HL-60 (cell line): Measurements from ENCODE around the gene WNT5A.

ENCODE experiments used
- DNase-seq, 2 experiments: peaks; one replicate each; pipeline ENCODE4 v3.0.0-alpha.2; 2010 to 2020; ENCODE audit warnings: low read depth in 1 of 2, low spot score in 1 of 2
- H3K27ac ChIP-seq: fragments of 250-450 bp; sonication (Bioruptor Pico); replicated peaks from 2 replicates; pipeline ENCODE4 v1.5.1; 2020; ENCODE audit warnings: mild to moderate bottlenecking, moderate library complexity
- H3K27me3 ChIP-seq: fragments of 250-450 bp; sonication (Bioruptor Pico); 2 replicates; pipeline ENCODE4 v1.5.1; 2021; ENCODE audit warnings: mild to moderate bottlenecking, moderate library complexity; ENCODE audit not compliant: insufficient read depth, poor library complexity, severe bottlenecking
- H3K4me3 ChIP-seq: replicated peaks from 2 replicates; pipeline ENCODE4 v1.5.1; 2011; ENCODE audit warnings: mild to moderate bottlenecking, control low read depth, low read length; ENCODE audit not compliant: insufficient read depth
- GABPA ChIP-seq: IDR thresholded peaks from 2 replicates; pipeline ENCODE4 v1.6.1; 2012; ENCODE audit warnings: low read depth
- POLR2AphosphoS5 ChIP-seq: IDR thresholded peaks from 2 replicates; pipeline ENCODE4 v1.6.1; 2012; ENCODE audit warnings: low read depth
- SPI1 ChIP-seq: IDR thresholded peaks from 2 replicates; pipeline ENCODE4 v1.6.1; 2012; ENCODE audit warnings: low read depth, mild to moderate bottlenecking, borderline replicate concordance
- TF ChIP-seq, protein P1 (sequence below): IDR thresholded peaks from 2 replicates; pipeline ENCODE4 v1.6.1; 2012; ENCODE audit warnings: low read depth; ENCODE audit not compliant: insufficient replicate concordance
- TF ChIP-seq, protein P2 (sequence below): IDR thresholded peaks from one replicate; pipeline ENCODE4 v1.5.1; 2011; ENCODE audit warnings: low read length, control low read depth, inconsistent platforms; ENCODE audit not compliant: insufficient read depth

Gene WNT5A

DNA sequence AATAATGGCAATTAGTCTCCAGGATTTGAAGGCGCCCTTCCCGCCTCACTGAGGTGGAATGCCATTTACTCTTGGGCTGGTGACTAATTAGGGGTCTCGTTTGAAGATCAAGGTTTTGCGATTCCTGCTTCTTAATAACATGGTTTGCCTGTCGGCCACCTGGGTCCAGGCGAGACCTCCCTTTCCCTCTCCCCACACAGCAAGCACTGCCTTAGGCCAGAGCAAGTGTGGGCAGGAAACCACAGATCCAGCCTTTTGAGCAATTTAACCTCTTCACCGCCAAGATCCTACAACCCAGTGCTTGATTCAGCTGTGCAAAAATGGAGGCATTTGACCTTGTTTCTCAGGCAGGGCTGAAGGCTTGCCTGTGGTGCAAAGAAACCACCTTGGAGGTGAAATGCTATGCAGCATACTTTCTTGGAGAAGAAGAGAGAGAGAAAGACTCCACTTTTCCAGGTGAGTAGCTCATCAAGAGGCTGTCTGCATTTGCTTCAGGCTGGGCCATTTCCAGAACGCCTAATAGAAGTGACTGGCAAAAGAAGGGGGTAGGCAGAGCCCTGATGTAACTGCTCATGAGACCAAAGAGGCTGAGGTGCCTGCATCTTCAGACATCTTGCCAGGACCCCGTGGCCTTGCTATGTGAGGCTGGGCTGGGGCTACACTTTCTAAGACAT, 34.1 kb upstream of the WNT5A start:
- no peak for DNase-seq
- Histone ChIP-seq H3K27ac (no peak overlapping the region), H3K27me3 (no peaks in the 10 kb centered on the region), H3K4me3 (no peak overlapping the region)
- no peak for TF ChIP-seq GABPA
- TF ChIP-seq SPI1: no peak
- TF ChIP-seq POLR2AphosphoS5: no peak
- TF ChIP-seq, protein P1, sequence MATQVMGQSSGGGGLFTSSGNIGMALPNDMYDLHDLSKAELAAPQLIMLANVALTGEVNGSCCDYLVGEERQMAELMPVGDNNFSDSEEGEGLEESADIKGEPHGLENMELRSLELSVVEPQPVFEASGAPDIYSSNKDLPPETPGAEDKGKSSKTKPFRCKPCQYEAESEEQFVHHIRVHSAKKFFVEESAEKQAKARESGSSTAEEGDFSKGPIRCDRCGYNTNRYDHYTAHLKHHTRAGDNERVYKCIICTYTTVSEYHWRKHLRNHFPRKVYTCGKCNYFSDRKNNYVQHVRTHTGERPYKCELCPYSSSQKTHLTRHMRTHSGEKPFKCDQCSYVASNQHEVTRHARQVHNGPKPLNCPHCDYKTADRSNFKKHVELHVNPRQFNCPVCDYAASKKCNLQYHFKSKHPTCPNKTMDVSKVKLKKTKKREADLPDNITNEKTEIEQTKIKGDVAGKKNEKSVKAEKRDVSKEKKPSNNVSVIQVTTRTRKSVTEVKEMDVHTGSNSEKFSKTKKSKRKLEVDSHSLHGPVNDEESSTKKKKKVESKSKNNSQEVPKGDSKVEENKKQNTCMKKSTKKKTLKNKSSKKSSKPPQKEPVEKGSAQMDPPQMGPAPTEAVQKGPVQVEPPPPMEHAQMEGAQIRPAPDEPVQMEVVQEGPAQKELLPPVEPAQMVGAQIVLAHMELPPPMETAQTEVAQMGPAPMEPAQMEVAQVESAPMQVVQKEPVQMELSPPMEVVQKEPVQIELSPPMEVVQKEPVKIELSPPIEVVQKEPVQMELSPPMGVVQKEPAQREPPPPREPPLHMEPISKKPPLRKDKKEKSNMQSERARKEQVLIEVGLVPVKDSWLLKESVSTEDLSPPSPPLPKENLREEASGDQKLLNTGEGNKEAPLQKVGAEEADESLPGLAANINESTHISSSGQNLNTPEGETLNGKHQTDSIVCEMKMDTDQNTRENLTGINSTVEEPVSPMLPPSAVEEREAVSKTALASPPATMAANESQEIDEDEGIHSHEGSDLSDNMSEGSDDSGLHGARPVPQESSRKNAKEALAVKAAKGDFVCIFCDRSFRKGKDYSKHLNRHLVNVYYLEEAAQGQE: no peak
- TF ChIP-seq, protein P2, sequence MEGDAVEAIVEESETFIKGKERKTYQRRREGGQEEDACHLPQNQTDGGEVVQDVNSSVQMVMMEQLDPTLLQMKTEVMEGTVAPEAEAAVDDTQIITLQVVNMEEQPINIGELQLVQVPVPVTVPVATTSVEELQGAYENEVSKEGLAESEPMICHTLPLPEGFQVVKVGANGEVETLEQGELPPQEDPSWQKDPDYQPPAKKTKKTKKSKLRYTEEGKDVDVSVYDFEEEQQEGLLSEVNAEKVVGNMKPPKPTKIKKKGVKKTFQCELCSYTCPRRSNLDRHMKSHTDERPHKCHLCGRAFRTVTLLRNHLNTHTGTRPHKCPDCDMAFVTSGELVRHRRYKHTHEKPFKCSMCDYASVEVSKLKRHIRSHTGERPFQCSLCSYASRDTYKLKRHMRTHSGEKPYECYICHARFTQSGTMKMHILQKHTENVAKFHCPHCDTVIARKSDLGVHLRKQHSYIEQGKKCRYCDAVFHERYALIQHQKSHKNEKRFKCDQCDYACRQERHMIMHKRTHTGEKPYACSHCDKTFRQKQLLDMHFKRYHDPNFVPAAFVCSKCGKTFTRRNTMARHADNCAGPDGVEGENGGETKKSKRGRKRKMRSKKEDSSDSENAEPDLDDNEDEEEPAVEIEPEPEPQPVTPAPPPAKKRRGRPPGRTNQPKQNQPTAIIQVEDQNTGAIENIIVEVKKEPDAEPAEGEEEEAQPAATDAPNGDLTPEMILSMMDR: no peak

DNA sequence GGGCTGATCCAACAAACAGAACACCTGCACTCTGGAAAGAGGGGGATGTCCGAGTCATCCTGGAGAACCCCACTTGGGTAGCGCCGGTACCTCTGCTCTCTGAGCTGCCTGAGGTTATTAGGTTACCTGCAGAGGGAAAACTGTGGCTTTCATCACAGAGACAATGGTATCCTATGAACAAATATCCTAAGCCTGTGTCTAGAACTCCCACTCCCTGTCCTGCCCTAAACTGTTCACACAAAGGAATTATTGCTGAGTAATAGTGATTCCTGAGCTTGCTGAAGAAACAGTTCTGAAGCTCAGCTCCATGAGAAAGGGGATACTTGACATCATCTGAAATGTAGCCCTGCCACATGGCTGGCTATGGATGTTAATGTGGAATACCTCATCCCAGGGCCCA, 31.9 kb upstream of the WNT5A start:
- TF ChIP-seq SPI1 (no peak), POLR2AphosphoS5 (no peak), GABPA (no peak)
- TF ChIP-seq, protein P2: no peak
- TF ChIP-seq, protein P1: no peak
- no peak overlapping the region for H3K4me3 ChIP-seq
- no peak overlapping the region for H3K27ac ChIP-seq
- no peak for DNase-seq
- no peaks in the 10 kb centered on the region for H3K27me3 ChIP-seq

DNA sequence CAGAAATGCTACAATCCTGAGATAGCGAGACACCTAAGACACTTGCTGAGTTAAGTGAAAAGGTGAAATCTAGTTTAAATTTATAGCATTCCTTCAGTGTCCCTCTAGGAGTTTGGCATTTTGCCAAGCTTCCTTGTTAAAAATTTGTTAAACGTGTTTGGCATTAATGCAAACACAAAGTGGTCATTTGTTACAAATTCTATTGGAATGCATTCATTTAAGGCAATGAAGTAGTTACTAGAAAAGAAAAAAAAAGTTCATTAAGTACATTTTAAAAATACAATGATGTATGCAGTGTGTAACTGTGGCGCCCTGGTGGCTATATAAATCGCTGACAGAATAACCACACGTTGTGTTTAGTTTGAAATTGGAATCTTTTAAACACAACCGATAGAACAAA, 31.3 kb upstream of the WNT5A start:
- Histone ChIP-seq H3K27ac (no peak overlapping the region), H3K4me3 (no peak overlapping the region), H3K27me3 (no peaks in the 10 kb centered on the region)
- TF ChIP-seq SPI1 (no peak), POLR2AphosphoS5 (no peak), GABPA (no peak)
- TF ChIP-seq, protein P1: no peak
- TF ChIP-seq, protein P2: no peak
- DNase-seq: no peak
